Epithelial cell of proximal tubule (primary cell): Measurements from ENCODE around the gene LDLRAD4. TPM values are rescaled to one million over a fixed set of nuclear protein-coding genes. Genes with fewer than 3 reads are reported as not detected.

Experiments used
- DNase-seq: peaks from one replicate; pipeline ENCODE4 v3.0.0-alpha.2; 2011; ENCODE audit warnings: low read depth
- H3K4me3 ChIP-seq: 2 replicates; pipeline ENCODE4 v1.5.1; 2011; ENCODE audit warnings: low read depth, mild to moderate bottlenecking, low read length
- CTCF ChIP-seq: conservative IDR thresholded peaks from 2 replicates; pipeline ENCODE4 v1.5.1; 2012; ENCODE audit warnings: low read depth, mild to moderate bottlenecking, low read length
- total RNA-seq: library from RNA; depleted of rRNA; stranded (reverse); fragments of >200 nt; gene quantifications from 2 replicates; pipeline ENCODE4 v1.2.3, GENCODE V29; 2015

Gene LDLRAD4
- total RNA-seq, 1 donor from 2014 or later, result under 0.01 TPM

- no peak for DNase-seq
- no peak for TF ChIP-seq CTCF
- H3K4me3 ChIP-seq, result no peak overlapping the region
Observed at GRCh38 chr18:13520306-13520705, 301.7 kb downstream of the LDLRAD4 start.

- DNase-seq, result no peak
- TF ChIP-seq CTCF, result no peak
- no peak overlapping the region for H3K4me3 ChIP-seq
Observed at GRCh38 chr18:13520741-13521140, 302.2 kb downstream of the LDLRAD4 start.

GRCh38 chr18:13521418-13521817, 302.9 kb downstream of the LDLRAD4 start:
- no peak overlapping the region for H3K4me3 ChIP-seq
- no peak for TF ChIP-seq CTCF
- no peak for DNase-seq

GRCh38 chr18:13522256-13522655, 303.7 kb downstream of the LDLRAD4 start:
- no peak for DNase-seq
- no peak overlapping the region for H3K4me3 ChIP-seq
- TF ChIP-seq CTCF, result no peak

GRCh38 chr18:13522861-13523660, 304.5 kb downstream of the LDLRAD4 start:
- no peak overlapping the region for H3K4me3 ChIP-seq
- DNase-seq, result no peak
- no peak for TF ChIP-seq CTCF

GRCh38 chr18:13524054-13524453, 305.5 kb downstream of the LDLRAD4 start:
- no peak for DNase-seq

More at GRCh38 chr18:13524054-13524453, 305.5 kb downstream of the LDLRAD4 start:
- TF ChIP-seq CTCF, result no peak
- no peak overlapping the region for H3K4me3 ChIP-seq
